Keratinocyte (primary cell): ENCODE data around the gene CEPT1.
"Not testable (repeated sequence)": the region's sequence is repeated elsewhere in the genome, so short reads cannot be mapped to it uniquely, and the experiment has no call there.

Experiments
- EZH2 ChIP-seq: IDR thresholded peaks from one replicate; pipeline ENCODE4 v1.6.1; 2012; ENCODE audit warnings: inconsistent platforms, mild to moderate bottlenecking, low read length, moderate library complexity
- TF ChIP-seq, protein P1 (sequence below), 3 experiments: IDR thresholded peaks in 1 of 3; conservative IDR thresholded peaks in 1 of 3; optimal IDR thresholded peaks in 1 of 3; 2 replicates in 2 of 3; 3 replicates in 1 of 3; pipeline versions ENCODE3 to v1.5.1; 2011; ENCODE audit warnings: low read length in 3 of 3, mild to moderate bottlenecking in 3 of 3, moderate library complexity in 2 of 3, control low read depth in 1 of 3, inconsistent platforms in 1 of 3; ENCODE audit not compliant: insufficient read depth in 2 of 3; ENCODE audit errors: extremely low read depth in 1 of 3

- TF ChIP-seq EZH2, result not testable (repeated sequence)
- TF ChIP-seq, protein P1, sequence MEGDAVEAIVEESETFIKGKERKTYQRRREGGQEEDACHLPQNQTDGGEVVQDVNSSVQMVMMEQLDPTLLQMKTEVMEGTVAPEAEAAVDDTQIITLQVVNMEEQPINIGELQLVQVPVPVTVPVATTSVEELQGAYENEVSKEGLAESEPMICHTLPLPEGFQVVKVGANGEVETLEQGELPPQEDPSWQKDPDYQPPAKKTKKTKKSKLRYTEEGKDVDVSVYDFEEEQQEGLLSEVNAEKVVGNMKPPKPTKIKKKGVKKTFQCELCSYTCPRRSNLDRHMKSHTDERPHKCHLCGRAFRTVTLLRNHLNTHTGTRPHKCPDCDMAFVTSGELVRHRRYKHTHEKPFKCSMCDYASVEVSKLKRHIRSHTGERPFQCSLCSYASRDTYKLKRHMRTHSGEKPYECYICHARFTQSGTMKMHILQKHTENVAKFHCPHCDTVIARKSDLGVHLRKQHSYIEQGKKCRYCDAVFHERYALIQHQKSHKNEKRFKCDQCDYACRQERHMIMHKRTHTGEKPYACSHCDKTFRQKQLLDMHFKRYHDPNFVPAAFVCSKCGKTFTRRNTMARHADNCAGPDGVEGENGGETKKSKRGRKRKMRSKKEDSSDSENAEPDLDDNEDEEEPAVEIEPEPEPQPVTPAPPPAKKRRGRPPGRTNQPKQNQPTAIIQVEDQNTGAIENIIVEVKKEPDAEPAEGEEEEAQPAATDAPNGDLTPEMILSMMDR (optimal IDR thresholded peaks at IDR 0.05 in 1 of 3, IDR thresholded peaks at IDR 0.05 in 1 of 3, conservative IDR thresholded peaks at IDR 0.05 in 1 of 3; ENCODE audit: extremely low read depth in 1 of 3, insufficient read depth in 2 of 3, low read length in 3 of 3), result not testable (repeated sequence)
Measured at GRCh38 chr1:111215285-111215684, 75.3 kb downstream of the CEPT1 start.
